ENCODE measurements around the gene KMT2B. TPM values are rescaled to one million over a fixed set of nuclear protein-coding genes. Genes with fewer than 3 reads are reported as not detected.

KMT2B gene
- total RNA-seq, 1 donor, result 6.5 TPM

GRCh38 chr19:35713506-35713850 lies 4.3 kb upstream of the KMT2B start:
- H3K79me2 ChIP-seq (ENCODE audit: insufficient read depth, low read length), result peaks cover 8% of the 10 kb centered on the region
- H3K27me3 ChIP-seq (ENCODE audit: insufficient read depth, low read length), result no peaks in the 10 kb centered on the region
- no peaks in the 10 kb centered on the region for H3K9me3 ChIP-seq (ENCODE audit: low read depth, low read length)
- no peak overlapping the region for H2AFZ ChIP-seq (ENCODE audit: low read length)
- no peaks in the 10 kb centered on the region for H3K36me3 ChIP-seq (ENCODE audit: insufficient read depth, low read length)
- H3K4me1 ChIP-seq (ENCODE audit: insufficient read depth, low read length), result peaks cover 10% of the 10 kb centered on the region
- no peak overlapping the region for H3K27ac ChIP-seq (ENCODE audit: low read depth, low read length)
- H3K4me3 ChIP-seq (ENCODE audit: insufficient read depth, low read length), result no peak overlapping the region
- H4K20me1 ChIP-seq (ENCODE audit: insufficient read depth, low read length), result peaks cover under 1% of the 10 kb centered on the region
- DNase-seq (ENCODE audit: insufficient read length, low spot score, missing footprints), result no peak
- no peak overlapping the region for H3K4me2 ChIP-seq (ENCODE audit: insufficient read depth, low read length)
- no peak for TF ChIP-seq CTCF (IDR thresholded peaks at IDR 0.05; ENCODE audit: extremely low read depth, low read depth, low read length)

DNA sequence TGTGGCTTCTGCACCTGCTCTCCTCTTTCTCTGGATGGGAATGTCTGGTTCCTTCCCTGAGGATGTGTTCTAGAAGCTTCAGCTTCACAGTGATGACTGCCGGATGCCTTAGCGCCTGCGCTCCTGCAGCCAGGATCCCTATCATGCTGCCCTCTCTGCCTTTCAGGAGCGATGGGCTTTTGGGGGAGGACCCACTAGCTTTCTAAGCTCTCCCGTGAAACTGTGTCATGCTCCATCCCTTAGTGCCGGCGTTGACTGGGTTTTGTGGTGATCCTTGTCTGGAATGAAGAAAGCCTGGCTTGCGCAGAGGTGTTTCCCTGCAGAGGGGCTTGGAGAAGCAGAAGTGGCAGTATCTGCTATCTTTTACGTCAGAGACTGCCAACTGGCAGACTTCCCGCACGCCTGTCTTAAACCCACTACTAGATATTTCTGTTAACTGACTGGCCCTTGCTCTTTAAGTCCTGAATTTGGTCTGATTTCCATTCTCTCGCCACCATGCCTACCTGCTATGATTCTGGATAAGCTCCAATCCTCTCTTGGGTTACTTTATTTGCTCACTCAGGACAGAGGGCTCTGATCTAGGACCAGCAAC lies 3.8 kb upstream of the KMT2B start:
- H3K4me1 ChIP-seq (ENCODE audit: insufficient read depth, low read length), result peaks cover 13% of the 10 kb centered on the region
- H3K4me2 ChIP-seq (ENCODE audit: insufficient read depth, low read length), result no peak overlapping the region
- no peak for TF ChIP-seq CTCF (IDR thresholded peaks at IDR 0.05; ENCODE audit: extremely low read depth, low read depth, low read length)

DNA sequence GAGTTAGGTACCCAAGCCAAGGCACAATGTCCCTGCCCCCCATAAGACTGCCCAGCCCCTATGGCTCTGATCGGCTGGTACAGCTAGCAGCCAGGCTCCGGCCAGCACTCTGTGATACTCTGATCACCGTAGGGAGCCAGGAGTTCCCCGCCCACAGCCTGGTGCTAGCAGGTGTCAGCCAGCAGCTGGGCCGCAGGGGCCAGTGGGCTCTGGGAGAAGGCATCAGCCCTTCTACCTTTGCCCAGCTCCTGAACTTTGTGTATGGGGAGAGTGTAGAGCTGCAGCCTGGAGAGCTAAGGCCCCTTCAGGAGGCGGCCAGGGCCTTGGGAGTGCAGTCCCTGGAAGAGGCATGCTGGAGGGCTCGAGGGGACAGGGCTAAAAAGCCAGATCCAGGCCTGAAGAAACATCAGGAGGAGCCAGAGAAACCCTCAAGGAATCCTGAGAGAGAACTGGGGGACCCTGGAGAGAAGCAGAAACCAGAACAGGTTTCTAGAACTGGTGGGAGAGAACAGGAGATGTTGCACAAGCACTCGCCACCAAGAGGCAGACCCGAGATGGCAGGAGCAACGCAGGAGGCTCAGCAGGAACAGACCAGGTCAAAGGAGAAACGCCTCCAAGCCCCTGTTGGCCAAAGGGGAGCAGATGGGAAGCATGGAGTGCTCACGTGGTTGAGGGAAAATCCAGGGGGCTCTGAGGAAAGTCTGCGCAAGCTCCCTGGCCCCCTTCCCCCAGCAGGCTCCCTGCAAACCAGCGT lies 3.0 kb upstream of the KMT2B start:
- Histone ChIP-seq H3K4me1 (ENCODE audit: insufficient read depth, low read length) (peaks cover 17% of the 10 kb centered on the region), H4K20me1 (ENCODE audit: insufficient read depth, low read length) (peaks cover 14% of the 10 kb centered on the region), H3K9me3 (ENCODE audit: low read depth, low read length) (no peaks in the 10 kb centered on the region), H3K79me2 (ENCODE audit: insufficient read depth, low read length) (peaks cover 21% of the 10 kb centered on the region), H3K27ac (ENCODE audit: low read depth, low read length) (no peak overlapping the region), H2AFZ (ENCODE audit: low read length) (no peak overlapping the region), H3K4me3 (ENCODE audit: insufficient read depth, low read length) (no peak overlapping the region), H3K4me2 (ENCODE audit: insufficient read depth, low read length) (no peak overlapping the region), H3K36me3 (ENCODE audit: insufficient read depth, low read length) (no peaks in the 10 kb centered on the region), H3K27me3 (ENCODE audit: insufficient read depth, low read length) (no peaks in the 10 kb centered on the region)
- DNase-seq (ENCODE audit: insufficient read length, low spot score, missing footprints), result peak; percentile 50
- no peak for TF ChIP-seq CTCF (IDR thresholded peaks at IDR 0.05; ENCODE audit: extremely low read depth, low read depth, low read length)

More for the DNA sequence above, 3.8 kb upstream of the KMT2B start:
- no peaks in the 10 kb centered on the region for H3K27me3 ChIP-seq (ENCODE audit: insufficient read depth, low read length)
- no peak overlapping the region for H3K27ac ChIP-seq (ENCODE audit: low read depth, low read length)
- H4K20me1 ChIP-seq (ENCODE audit: insufficient read depth, low read length), result peaks cover 6% of the 10 kb centered on the region
- H2AFZ ChIP-seq (ENCODE audit: low read length), result no peak overlapping the region
- no peak overlapping the region for H3K4me3 ChIP-seq (ENCODE audit: insufficient read depth, low read length)
- peak; percentile 60 for DNase-seq (ENCODE audit: insufficient read length, low spot score, missing footprints)
- H3K9me3 ChIP-seq (ENCODE audit: low read depth, low read length), result no peaks in the 10 kb centered on the region
- H3K36me3 ChIP-seq (ENCODE audit: insufficient read depth, low read length), result no peaks in the 10 kb centered on the region
- peaks cover 13% of the 10 kb centered on the region for H3K79me2 ChIP-seq (ENCODE audit: insufficient read depth, low read length)

GRCh38 chr19:35715355-35715809 lies 2.4 kb upstream of the KMT2B start:
- peaks cover 18% of the 10 kb centered on the region for H4K20me1 ChIP-seq (ENCODE audit: insufficient read depth, low read length)
- peak; percentile 78 for DNase-seq (ENCODE audit: insufficient read length, low spot score, missing footprints)
- no peak overlapping the region for H3K4me2 ChIP-seq (ENCODE audit: insufficient read depth, low read length)
- no peaks in the 10 kb centered on the region for H3K9me3 ChIP-seq (ENCODE audit: low read depth, low read length)
- no peak overlapping the region for H3K4me3 ChIP-seq (ENCODE audit: insufficient read depth, low read length)
- no peak for TF ChIP-seq CTCF (IDR thresholded peaks at IDR 0.05; ENCODE audit: extremely low read depth, low read depth, low read length)
- H3K79me2 ChIP-seq (ENCODE audit: insufficient read depth, low read length), result peaks cover 27% of the 10 kb centered on the region
- no peaks in the 10 kb centered on the region for H3K27me3 ChIP-seq (ENCODE audit: insufficient read depth, low read length)
- peaks cover 17% of the 10 kb centered on the region for H3K4me1 ChIP-seq (ENCODE audit: insufficient read depth, low read length)
- no peak overlapping the region for H2AFZ ChIP-seq (ENCODE audit: low read length)
- H3K36me3 ChIP-seq (ENCODE audit: insufficient read depth, low read length), result peaks cover 3% of the 10 kb centered on the region
- H3K27ac ChIP-seq (ENCODE audit: low read depth, low read length), result no peak overlapping the region
